Activated CD4-positive, alpha-beta memory T cell treated with anti-CD3 and anti-CD28 coated beads for 36 hours (primary cell): ENCODE results near the gene NGDN. TPM values are rescaled to one million over a fixed set of nuclear protein-coding genes. Genes with fewer than 3 reads are reported as not detected.

Experiments used
- CTCF ChIA-PET: fragments of 350-600 bp; sonication (Branson Sonifier 250); formaldehyde crosslinking; loops from one replicate; lab custom pipeline; 2021; ENCODE audit warnings: antibody characterized with exemption, inconsistent platforms; lab: Charles Lee
- POLR2A ChIA-PET: fragments of 350-600 bp; sonication (Branson Sonifier 250); formaldehyde crosslinking; loops from one replicate; lab custom pipeline; 2021; ENCODE audit warnings: antibody characterized with exemption; lab: Charles Lee
- DNase-seq: peaks from one replicate; pipeline ENCODE4 v3.0.0-alpha.2; 2020
- H3K27ac Mint-ChIP-seq: one replicate; pipeline ENCODE4 v1.8.0; 2021; ENCODE audit warnings: mixed read lengths
- H3K27me3 Mint-ChIP-seq: one replicate; pipeline ENCODE4 v1.8.0; 2021; ENCODE audit warnings: mixed read lengths
- H3K36me3 Mint-ChIP-seq: one replicate; pipeline ENCODE4 v1.8.0; 2021; ENCODE audit warnings: mixed read lengths
- H3K4me1 Mint-ChIP-seq: one replicate; pipeline ENCODE4 v1.8.0; 2021; ENCODE audit warnings: low read depth, mixed read lengths
- H3K4me3 Mint-ChIP-seq: one replicate; pipeline ENCODE4 v1.8.0; 2021; ENCODE audit warnings: mild to moderate bottlenecking, mixed read lengths
- H3K9me3 Mint-ChIP-seq: one replicate; pipeline ENCODE4 v1.8.0; 2021; ENCODE audit warnings: mixed read lengths
- intact Hi-C: fragments of 100-400 bp; cut with micrococcal nuclease; formaldehyde crosslinking; loops from one replicate; pipeline ENCODE4 v1.15.1; 2023
- total RNA-seq, 2 experiments: library from RNA; stranded (reverse); gene quantifications; one replicate each; pipeline ENCODE4 v1.2.3, GENCODE V29; 2021

Gene NGDN
- total RNA-seq, 2 experiments from 2014 or later: 42.1 to 44.1 TPM

DNA sequence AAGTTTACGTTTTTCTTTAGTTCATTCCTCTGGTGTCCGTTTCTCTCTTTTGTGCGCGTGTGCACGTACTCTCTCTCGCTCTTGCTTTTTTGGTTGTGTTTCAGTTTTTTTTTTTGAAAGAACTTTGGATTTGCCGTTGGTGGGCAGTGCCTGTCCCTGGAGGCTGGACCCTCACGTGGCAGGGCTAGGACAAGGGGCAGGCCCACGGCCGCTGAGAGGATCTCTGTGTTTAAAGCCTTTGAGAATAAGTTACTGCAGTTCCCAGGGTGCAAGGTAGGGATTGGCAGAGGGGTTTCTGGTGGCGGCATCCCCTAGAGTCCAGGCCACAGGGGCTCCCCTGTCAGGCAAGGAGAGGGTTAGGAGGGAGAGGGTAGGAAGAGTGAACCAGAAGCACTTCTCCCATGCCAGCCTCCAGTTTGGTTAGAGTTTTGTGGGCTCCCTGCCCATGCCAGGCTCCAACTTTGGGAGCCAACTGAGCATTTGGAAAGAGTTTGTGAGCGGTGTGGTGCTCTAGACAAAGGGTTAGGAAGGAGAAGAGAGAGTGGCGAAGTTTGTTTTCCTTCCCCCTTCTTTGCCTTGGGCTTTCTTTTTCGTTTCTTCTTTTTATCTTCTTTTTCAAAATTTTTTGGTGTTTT lies 51.5 kb downstream of the NGDN start:
- Mint-ChIP-seq H3K4me3 (no peak overlapping the region), H3K36me3 (no peaks in the 10 kb centered on the region), H3K27me3 (no peaks in the 10 kb centered on the region), H3K4me1 (no peaks in the 10 kb centered on the region), H3K27ac (no peak overlapping the region), H3K9me3 (no peaks in the 10 kb centered on the region)
- DNase-seq: no peak
- CTCF ChIA-PET: interaction anchor here (0.9 kb wide), 1 partner anchor 18 kb away, joined by 3 read pairs; no protein-coding TSS in a partner anchor
- POLR2A ChIA-PET: no interaction called here
- intact Hi-C loops: no loop called here

- H3K27ac Mint-ChIP-seq: no peak overlapping the region
- H3K4me1 Mint-ChIP-seq: no peaks in the 10 kb centered on the region
- intact Hi-C loops: no loop called here
- no peak overlapping the region for H3K4me3 Mint-ChIP-seq
- H3K27me3 Mint-ChIP-seq: no peaks in the 10 kb centered on the region
- ChIA-PET CTCF (interaction anchor here (0.9 kb wide), 1 partner anchor 17 kb away, joined by 3 read pairs; no protein-coding TSS in a partner anchor), POLR2A (no interaction called here)
- no peaks in the 10 kb centered on the region for H3K36me3 Mint-ChIP-seq
- no peaks in the 10 kb centered on the region for H3K9me3 Mint-ChIP-seq
- DNase-seq: no peak
These were observed 52.5 kb downstream of the NGDN start for GRCh38 chr14:23521785-23522640.

- Mint-ChIP-seq H3K27ac (no peak overlapping the region), H3K4me3 (no peak overlapping the region), H3K9me3 (no peaks in the 10 kb centered on the region), H3K4me1 (no peaks in the 10 kb centered on the region), H3K27me3 (no peaks in the 10 kb centered on the region), H3K36me3 (no peaks in the 10 kb centered on the region)
- DNase-seq: no peak
- ChIA-PET POLR2A (no interaction called here), CTCF (no interaction called here)
- intact Hi-C loops: no loop called here
These were observed 53.2 kb downstream of the NGDN start for GRCh38 chr14:23522643-23523198.

- DNase-seq: no peak
- Mint-ChIP-seq H3K27me3 (no peaks in the 10 kb centered on the region), H3K4me3 (no peak overlapping the region), H3K4me1 (no peaks in the 10 kb centered on the region), H3K27ac (no peak overlapping the region), H3K9me3 (no peaks in the 10 kb centered on the region), H3K36me3 (no peaks in the 10 kb centered on the region)
- POLR2A ChIA-PET: no interaction called here
- CTCF ChIA-PET: no interaction called here
- intact Hi-C loops: no loop called here
These were observed 53.9 kb downstream of the NGDN start for GRCh38 chr14:23523229-23524016.

- DNase-seq: no peak
- Mint-ChIP-seq H3K36me3 (no peaks in the 10 kb centered on the region), H3K9me3 (no peaks in the 10 kb centered on the region), H3K4me1 (no peaks in the 10 kb centered on the region), H3K4me3 (no peak overlapping the region), H3K27me3 (no peaks in the 10 kb centered on the region), H3K27ac (no peak overlapping the region)
- intact Hi-C loops: no loop called here
- ChIA-PET CTCF (no interaction called here), POLR2A (no interaction called here)
These were observed 55.5 kb downstream of the NGDN start for GRCh38 chr14:23524954-23525353.

DNA sequence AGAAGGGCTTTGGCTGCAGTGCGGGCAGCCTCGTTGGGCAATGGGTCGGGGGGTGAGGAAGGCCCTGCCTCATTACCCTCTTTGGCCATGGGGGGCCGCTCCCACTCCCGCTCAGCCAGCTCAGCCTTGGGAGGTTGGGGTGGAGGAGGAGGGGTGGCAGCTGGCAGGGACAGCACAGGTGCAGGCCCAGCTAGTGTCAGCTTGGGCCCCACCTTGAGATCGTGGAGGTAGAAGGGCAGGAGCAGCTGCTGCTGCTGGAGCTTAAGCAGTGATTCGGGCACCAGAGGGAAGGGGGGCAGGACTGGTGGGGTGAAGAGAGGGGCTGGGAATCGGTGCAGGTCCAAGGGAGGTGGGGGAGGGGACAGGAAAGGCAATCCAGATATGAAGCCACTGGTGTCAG lies 56.1 kb downstream of the NGDN start:
- no peak for DNase-seq
- ChIA-PET CTCF (interaction anchor here (1.0 kb wide), 1 partner anchor 31 kb away, joined by 3 read pairs; no protein-coding TSS in a partner anchor), POLR2A (no interaction called here)
- Mint-ChIP-seq H3K36me3 (no peaks in the 10 kb centered on the region), H3K4me1 (no peaks in the 10 kb centered on the region), H3K27me3 (no peaks in the 10 kb centered on the region), H3K27ac (no peak overlapping the region), H3K4me3 (no peak overlapping the region), H3K9me3 (no peaks in the 10 kb centered on the region)
- intact Hi-C loops: no loop called here

Other genes starting within 250 kb of the NGDN start
- gene RNF212B, start 231.8 kb upstream of the NGDN start, total RNA-seq: not detected
- 10 to 100 TPM; 12.3 to 13.0 TPM for gene HOMEZ, start 183.6 kb upstream of the NGDN start, total RNA-seq
- 10 to 100 TPM; 12.6 to 15.8 TPM for gene PPP1R3E, start 166.8 kb upstream of the NGDN start, total RNA-seq
- gene BCL2L2, start 162.9 kb upstream of the NGDN start, total RNA-seq: under 1 TPM; 0.55 to 0.85 TPM
- gene PABPN1, start 148.2 kb upstream of the NGDN start, total RNA-seq: 100 to 1,000 TPM; 198 to 209 TPM
- 1 to 10 TPM; 4.4 to 4.8 TPM for gene SLC22A17, start 116.8 kb upstream of the NGDN start, total RNA-seq
- gene EFS, start 104.5 kb upstream of the NGDN start, total RNA-seq: not detected
- gene IL25, start 96.9 kb upstream of the NGDN start, total RNA-seq: not detected
- gene CMTM5, start 92.7 kb upstream of the NGDN start, total RNA-seq: not detected
- under 1 TPM in 1 of 2 experiments, not detected in 1; 0.05 TPM for gene MYH6, start 61.4 kb upstream of the NGDN start, total RNA-seq
- under 1 TPM in 1 of 2 experiments, not detected in 1; 0.02 TPM for gene MYH7, start 34.0 kb upstream of the NGDN start, total RNA-seq
- gene ZFHX2, start 82.1 kb downstream of the NGDN start, total RNA-seq: 1 to 10 TPM; 1.2 to 1.4 TPM
- 1 to 10 TPM; 7.7 to 8.2 TPM for gene THTPA, start 86.6 kb downstream of the NGDN start, total RNA-seq
- gene AP1G2, start 98.1 kb downstream of the NGDN start, total RNA-seq: 100 to 1,000 TPM; 182 to 190 TPM
- under 1 TPM in 1 of 2 experiments, not detected in 1; 0.12 TPM for gene JPH4, start 109.1 kb downstream of the NGDN start, total RNA-seq
- gene DHRS2, start 166.7 kb downstream of the NGDN start, total RNA-seq: 1 to 10 TPM; 2.5 to 2.6 TPM